A673 (cell line): ENCODE measurements around the gene RASSF3. TPM values are rescaled to one million over a fixed set of nuclear protein-coding genes. Genes with fewer than 3 reads are reported as not detected.
"Not testable (repeated sequence)": the region's sequence is repeated elsewhere in the genome, so short reads cannot be mapped to it uniquely, and the experiment has no call there.

Source experiments
- BruUV-seq: library from RNA; stranded (reverse); fragments of 400-500 nt; replicated peaks from 2 replicates; lab custom pipeline; 2021; lab: Mats Ljungman, UMichigan
- CTCF ChIA-PET: fragments of 300-600 bp; sonication (Branson Sonifier 250); formaldehyde crosslinking; loops from one replicate; lab custom pipeline; 2022; ENCODE audit warnings: antibody characterized with exemption; lab: Charles Lee
- POLR2A ChIA-PET: fragments of 300-600 bp; sonication (Branson Sonifier 250); formaldehyde crosslinking; loops from one replicate; lab custom pipeline; 2022; ENCODE audit warnings: antibody characterized with exemption; ENCODE audit not compliant: low non-redundant PET; lab: Charles Lee
- DNase-seq: peaks from one replicate; pipeline ENCODE4 v3.0.0-alpha.2; 2015; ENCODE audit warnings: low spot score
- H3K27ac ChIP-seq: fragments of 200-600 bp; sonication (generic); 2 replicates; pipeline ENCODE4 v1.5.1; 2016; ENCODE audit warnings: mixed run types, low read depth, mild to moderate bottlenecking, mixed read lengths, antibody characterized with exemption, low read length; ENCODE audit not compliant: poor library complexity, severe bottlenecking
- H3K27me3 ChIP-seq: fragments of 200-600 bp; sonication (generic); replicated peaks from 2 replicates; pipeline ENCODE4 v1.6.1; 2017; ENCODE audit warnings: mixed run types, low read depth, mild to moderate bottlenecking, mixed read lengths, antibody characterized with exemption, low read length; ENCODE audit not compliant: insufficient read depth, poor library complexity
- H3K36me3 ChIP-seq: fragments of 200-600 bp; sonication (generic); 2 replicates; pipeline ENCODE4 v1.6.1; 2016; ENCODE audit warnings: mixed run types, mild to moderate bottlenecking, mixed read lengths, antibody characterized with exemption, low read length; ENCODE audit not compliant: insufficient read depth, poor library complexity, severe bottlenecking
- H3K4me1 ChIP-seq: fragments of 200-600 bp; sonication (generic); 2 replicates; pipeline ENCODE4 v1.6.1; 2017; ENCODE audit warnings: mixed run types, mild to moderate bottlenecking, mixed read lengths, antibody characterized with exemption, low read length; ENCODE audit not compliant: insufficient read depth, poor library complexity, severe bottlenecking
- H3K4me3 ChIP-seq: fragments of 200-600 bp; sonication (generic); 2 replicates; pipeline ENCODE4 v1.5.1; 2016; ENCODE audit warnings: low read depth, mixed run types, mild to moderate bottlenecking, mixed read lengths, low read length; ENCODE audit not compliant: poor library complexity, severe bottlenecking
- H3K9me3 ChIP-seq: fragments of 200-600 bp; sonication (generic); 2 replicates; pipeline ENCODE4 v1.6.1; 2016; ENCODE audit warnings: mixed run types, low read depth, mild to moderate bottlenecking, mixed read lengths, antibody characterized with exemption, low read length; ENCODE audit not compliant: poor library complexity, severe bottlenecking
- CTCF ChIP-seq: fragments of 300-800, 200-600 bp; sonication (generic); conservative IDR thresholded peaks from 2 replicates; pipeline ENCODE4 v1.5.1; 2017; ENCODE audit warnings: low read depth, mild to moderate bottlenecking, antibody characterized with exemption, low read length, moderate library complexity, mixed read lengths
- EZH2 ChIP-seq: fragments of 200-600 bp; sonication (generic); IDR thresholded peaks from 2 replicates; pipeline ENCODE4 v1.6.1; 2017; ENCODE audit warnings: borderline replicate concordance, low read depth, mild to moderate bottlenecking, mixed read lengths, antibody characterized with exemption, low read length; ENCODE audit not compliant: poor library complexity, severe bottlenecking
- intact Hi-C: fragments of 100-400 bp; cut with micrococcal nuclease; formaldehyde crosslinking; loops from one replicate; pipeline ENCODE4 v1.10.0; 2022; ENCODE audit not compliant: unreplicated experiment
- total RNA-seq: library from RNA; stranded (reverse); gene quantifications from 2 replicates; pipeline ENCODE4 v1.2.3, GENCODE V29; 2021

Gene RASSF3
- total RNA-seq, 1 experiment from 2014 or later, result 38.2 TPM

GRCh38 chr12:64612843-64613242 is 2.5 kb downstream of the RASSF3 start:
- intact Hi-C loops, result loop anchor here (5.0 kb wide), 1 partner anchor 59 kb away; no protein-coding TSS in a partner anchor
- TSS peak; percentile 24 for BruUV-seq
- Histone ChIP-seq H3K27ac (no peak overlapping the region), H3K27me3 (no peaks in the 10 kb centered on the region), H3K9me3 (no peaks in the 10 kb centered on the region), H3K4me1 (peaks cover 10% of the 10 kb centered on the region), H3K36me3 (no peaks in the 10 kb centered on the region), H3K4me3 (no peak overlapping the region)
- ChIA-PET POLR2A (no interaction called here), CTCF (interaction anchor here (0.7 kb wide), 1 partner anchor 79 kb away, joined by 3 read pairs; no protein-coding TSS in a partner anchor)
- DNase-seq, result no peak
- TF ChIP-seq EZH2 (no peak), CTCF (no peak)

- intact Hi-C loops, result loop anchor here (5.0 kb wide), 1 partner anchor 58 kb away; no protein-coding TSS in a partner anchor
- H3K9me3 ChIP-seq, H3K27ac ChIP-seq, CTCF ChIA-PET, BruUV-seq, H3K36me3 ChIP-seq, H3K27me3 ChIP-seq, DNase-seq, H3K4me3 ChIP-seq: not testable (repeated sequence)
- POLR2A ChIA-PET, result interaction anchor here (0.6 to 0.7 kb wide), 2 partner anchors 149 to 1494 kb away, joined by 3 to 6 read pairs; no protein-coding TSS in a partner anchor
- peaks cover 14% of the 10 kb centered on the region for H3K4me1 ChIP-seq
Measured at GRCh38 chr12:64613775-64614398, 3.6 kb downstream of the RASSF3 start.

- intact Hi-C loops, result no loop called here
- TF ChIP-seq CTCF (no peak), EZH2 (no peak)
- ChIA-PET CTCF (no interaction called here), POLR2A (no interaction called here)
- no peaks in the 10 kb centered on the region for H3K36me3 ChIP-seq
- no peak for DNase-seq
- no peak overlapping the region for H3K4me3 ChIP-seq
- H3K27ac ChIP-seq, result peak overlapping the region; percentile 44
- H3K27me3 ChIP-seq, result no peaks in the 10 kb centered on the region
- BruUV-seq, result no TSS peak
- H3K9me3 ChIP-seq, result no peaks in the 10 kb centered on the region
- peaks cover 31% of the 10 kb centered on the region for H3K4me1 ChIP-seq
Measured at GRCh38 chr12:64616201-64616600, 5.9 kb downstream of the RASSF3 start.
